K562 (cell line): ENCODE data around the gene UCHL1.

Source experiments
- RB1 ChIP-seq: fragments of 450-650 bp; IDR thresholded peaks from 2 replicates; pipeline ENCODE4 v1.6.1; 2017; ENCODE audit warnings: low read depth, mild to moderate bottlenecking
- SMARCC2 ChIP-seq: fragments of 450-650 bp; IDR thresholded peaks from 2 replicates; pipeline ENCODE4 v1.6.1; 2017; ENCODE audit warnings: antibody characterized with exemption, moderate library complexity, mild to moderate bottlenecking, low read depth
- SNIP1 ChIP-seq: fragments of 450-650 bp; IDR thresholded peaks from 2 replicates; pipeline ENCODE4 v1.7.1; 2017; ENCODE audit warnings: low read depth, mild to moderate bottlenecking

- no peak for TF ChIP-seq SMARCC2
- no peak for TF ChIP-seq SNIP1
- TF ChIP-seq RB1: no peak
Measured at GRCh38 chr4:41256131-41256739, 493 bp upstream of the UCHL1 start.
